GM12892 (cell line): ENCODE measurements around the gene PTPRN2.
"Not testable (repeated sequence)": the region's sequence is repeated elsewhere in the genome, so short reads cannot be mapped to it uniquely, and the experiment has no call there.

Source experiments
- DNase-seq: peaks from one replicate; pipeline ENCODE4 v3.0.0; 2011; ENCODE audit not compliant: insufficient read length
- FAIRE-seq: peaks from 2 replicates; lab custom pipeline; 2011; peaks lifted over from hg19 to GRCh38; lab: Jason Lieb, UNC
- POLR2A ChIP-seq: IDR thresholded peaks from 2 replicates; pipeline ENCODE4 v1.6.1; 2011; ENCODE audit warnings: low read depth, low read length, control low read depth
- POLR2AphosphoS5 ChIP-seq: IDR thresholded peaks from 2 replicates; pipeline ENCODE4 v1.6.1; 2011; ENCODE audit warnings: low read depth, low read length, control low read depth
- TAF1 ChIP-seq: IDR thresholded peaks from 2 replicates; pipeline ENCODE4 v1.6.1; 2011; ENCODE audit warnings: low read depth, mild to moderate bottlenecking, control low read depth, low read length, borderline replicate concordance

Gene PTPRN2

DNA sequence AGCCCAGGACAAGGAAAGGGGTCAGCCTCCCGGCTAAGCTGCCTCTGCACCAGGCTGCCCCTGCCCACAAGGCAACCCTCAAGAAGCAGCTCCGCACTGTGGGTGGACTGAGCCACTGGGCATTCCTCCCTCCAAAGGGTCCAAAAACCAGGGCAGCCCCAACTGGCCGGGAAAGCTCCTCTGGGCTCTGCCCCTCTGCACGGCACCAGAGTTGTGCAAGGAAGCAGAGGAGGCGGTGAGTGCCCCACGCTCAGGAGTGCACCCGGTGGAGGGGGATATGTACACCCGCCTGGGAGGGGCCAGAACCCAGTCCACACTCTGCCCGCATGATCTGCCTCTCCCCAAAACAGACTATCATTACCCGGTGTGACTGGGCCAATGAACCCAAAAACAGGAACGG, 43.8 kb downstream of the PTPRN2 start:
- DNase-seq (no peak), FAIRE-seq (no peak)
- no peak for TF ChIP-seq POLR2AphosphoS5
- TF ChIP-seq TAF1: no peak
- no peak for TF ChIP-seq POLR2A

- TF ChIP-seq POLR2AphosphoS5 (no peak), TAF1 (no peak), POLR2A (no peak)
- DNase-seq (no peak), FAIRE-seq (no peak)
These were observed 44.7 kb downstream of the PTPRN2 start for GRCh38 chr7:158542651-158543566.

DNA sequence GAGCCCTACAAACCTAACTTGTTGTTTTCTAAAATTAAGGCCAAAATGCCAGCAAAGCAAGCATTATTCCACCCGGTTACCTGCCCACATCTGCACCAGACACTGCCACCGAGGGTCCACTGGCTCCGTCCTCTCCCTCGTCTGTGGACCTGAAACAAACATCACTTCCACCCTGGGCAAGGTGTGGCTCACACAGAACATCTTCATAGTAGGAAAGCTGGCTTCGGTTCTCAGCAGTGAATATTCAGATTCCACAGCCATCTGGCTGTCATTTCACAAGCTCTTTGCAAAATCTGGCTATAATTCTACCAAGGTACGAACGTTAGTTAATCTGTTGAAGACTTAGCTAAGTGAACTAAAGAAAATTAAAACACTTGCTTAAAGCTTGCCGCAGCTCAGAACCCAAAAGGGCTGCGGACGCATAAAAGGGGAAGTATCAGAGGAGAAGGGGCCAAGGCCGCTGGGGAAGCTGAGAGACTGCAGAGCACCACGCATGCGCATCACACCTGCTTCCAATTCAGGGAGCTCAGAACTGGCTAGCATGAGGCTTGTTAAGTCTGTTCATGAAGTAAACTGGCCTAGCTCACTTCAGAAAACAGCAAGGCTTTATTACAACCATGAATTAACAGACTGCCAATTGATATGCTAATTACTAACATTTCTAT, 46.1 kb downstream of the PTPRN2 start:
- FAIRE-seq: no peak
- no peak for DNase-seq
- no peak for TF ChIP-seq POLR2A
- no peak for TF ChIP-seq TAF1
- no peak for TF ChIP-seq POLR2AphosphoS5

DNA sequence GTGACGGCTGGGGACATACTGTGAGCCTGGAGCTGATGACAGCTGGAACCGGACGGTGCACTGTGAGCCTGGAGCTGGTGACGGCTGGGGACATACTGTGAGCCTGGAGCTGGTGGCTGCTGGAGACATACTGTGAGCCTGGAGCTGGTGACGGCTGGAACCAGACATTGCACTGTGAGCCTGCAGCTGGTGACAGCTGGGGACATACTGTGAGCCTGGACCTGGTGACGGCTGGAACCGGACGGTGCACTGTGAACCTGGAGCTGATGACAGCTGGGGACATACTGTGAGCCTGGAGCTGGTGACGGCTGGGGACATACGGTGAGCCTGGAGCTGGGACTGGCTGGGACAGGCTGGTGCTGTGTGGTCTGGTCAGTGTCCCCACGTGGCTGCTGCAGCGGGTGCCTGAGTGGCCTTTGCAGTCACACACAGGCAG, 47.9 kb downstream of the PTPRN2 start:
- DNase-seq (no peak), FAIRE-seq (no peak)
- no peak for TF ChIP-seq TAF1
- TF ChIP-seq POLR2AphosphoS5: no peak
- no peak for TF ChIP-seq POLR2A

GRCh38 chr7:158538156-158538946, 49.3 kb downstream of the PTPRN2 start:
- FAIRE-seq: no peak
- TF ChIP-seq POLR2AphosphoS5: no peak
- no peak for TF ChIP-seq TAF1
- DNase-seq: no peak

DNA sequence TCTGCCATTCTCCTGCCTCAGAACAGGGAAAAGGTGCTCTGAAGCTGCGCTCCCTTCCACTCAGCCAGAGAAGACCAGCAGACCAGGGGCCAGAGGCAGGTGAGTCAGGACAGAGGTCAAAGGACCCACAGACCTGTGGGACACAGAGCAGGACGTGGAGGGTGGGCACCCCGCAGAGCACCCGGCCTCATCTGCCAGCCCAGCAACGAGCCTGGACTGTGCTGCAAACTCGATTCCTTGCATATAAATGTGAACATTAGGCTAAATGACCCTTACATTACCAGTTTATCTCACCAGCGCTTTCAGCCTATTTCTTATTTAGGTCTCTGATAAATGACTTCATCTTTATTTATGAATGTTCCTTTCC, 50.1 kb downstream of the PTPRN2 start:
- no peak for TF ChIP-seq TAF1
- TF ChIP-seq POLR2A: no peak
- TF ChIP-seq POLR2AphosphoS5: no peak
- no peak for DNase-seq
- FAIRE-seq: no peak

DNA sequence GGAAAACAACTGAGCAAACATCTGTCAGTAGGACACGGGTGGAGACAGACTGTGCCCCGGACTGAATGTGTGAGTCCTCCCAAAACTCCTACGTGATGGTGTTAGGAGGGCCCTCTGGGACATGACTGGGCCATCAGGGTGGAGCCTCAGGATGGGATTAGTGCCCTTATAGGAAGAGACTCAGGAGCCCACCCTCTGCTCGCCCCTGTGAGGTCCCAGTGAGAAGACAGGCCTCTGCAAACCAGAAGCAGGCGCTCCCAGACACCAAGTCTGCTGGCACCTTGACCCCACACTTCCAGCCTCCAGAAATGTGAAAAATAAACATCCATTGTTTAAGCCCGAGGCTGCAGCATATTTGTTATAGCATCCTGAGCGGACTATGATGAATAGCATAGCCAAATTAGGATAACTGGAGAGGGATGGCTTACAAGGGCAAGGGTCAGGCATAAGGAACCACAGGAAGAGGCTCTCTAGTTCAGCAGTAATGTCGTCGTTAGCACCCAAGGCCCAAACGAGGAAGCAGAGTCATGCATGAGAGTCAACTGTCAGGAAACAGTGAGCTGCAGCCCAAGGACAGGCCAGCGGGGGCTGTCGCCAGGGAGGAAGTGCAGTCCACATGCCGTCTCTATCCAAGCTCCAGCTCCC, 50.6 kb downstream of the PTPRN2 start:
- FAIRE-seq: no peak
- no peak for TF ChIP-seq POLR2A
- no peak for TF ChIP-seq POLR2AphosphoS5
- TF ChIP-seq TAF1: no peak
- DNase-seq: no peak

DNA sequence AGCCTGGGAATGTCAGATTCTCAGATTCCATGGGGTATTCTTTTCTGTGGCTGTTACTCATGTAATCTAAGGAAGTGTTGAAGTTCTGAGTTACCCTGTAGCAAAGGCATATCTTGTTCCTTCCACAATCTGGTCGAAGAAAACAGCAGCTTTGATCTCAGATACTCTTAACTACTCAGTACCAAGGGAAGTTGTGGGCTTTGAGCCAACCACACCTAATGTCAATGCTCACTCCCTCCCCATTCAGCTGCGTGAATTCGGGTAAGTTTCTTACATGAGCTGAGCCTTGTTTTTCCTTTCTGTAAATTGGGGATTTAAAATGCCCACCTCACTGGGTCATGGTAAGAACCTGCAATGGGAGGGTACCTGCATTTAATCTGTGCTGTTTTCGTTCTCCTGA, 52.5 kb downstream of the PTPRN2 start:
- no peak for FAIRE-seq
- DNase-seq: no peak
- TF ChIP-seq TAF1: no peak
- TF ChIP-seq POLR2AphosphoS5: no peak
- no peak for TF ChIP-seq POLR2A

- no peak for TF ChIP-seq TAF1
- TF ChIP-seq POLR2AphosphoS5: no peak
- TF ChIP-seq POLR2A: no peak
- DNase-seq (no peak), FAIRE-seq (no peak)
These were observed 53.0 kb downstream of the PTPRN2 start for GRCh38 chr7:158534598-158534997.

GRCh38 chr7:158534134-158534515, 53.5 kb downstream of the PTPRN2 start:
- not testable (repeated sequence) for DNase-seq, FAIRE-seq

DNA sequence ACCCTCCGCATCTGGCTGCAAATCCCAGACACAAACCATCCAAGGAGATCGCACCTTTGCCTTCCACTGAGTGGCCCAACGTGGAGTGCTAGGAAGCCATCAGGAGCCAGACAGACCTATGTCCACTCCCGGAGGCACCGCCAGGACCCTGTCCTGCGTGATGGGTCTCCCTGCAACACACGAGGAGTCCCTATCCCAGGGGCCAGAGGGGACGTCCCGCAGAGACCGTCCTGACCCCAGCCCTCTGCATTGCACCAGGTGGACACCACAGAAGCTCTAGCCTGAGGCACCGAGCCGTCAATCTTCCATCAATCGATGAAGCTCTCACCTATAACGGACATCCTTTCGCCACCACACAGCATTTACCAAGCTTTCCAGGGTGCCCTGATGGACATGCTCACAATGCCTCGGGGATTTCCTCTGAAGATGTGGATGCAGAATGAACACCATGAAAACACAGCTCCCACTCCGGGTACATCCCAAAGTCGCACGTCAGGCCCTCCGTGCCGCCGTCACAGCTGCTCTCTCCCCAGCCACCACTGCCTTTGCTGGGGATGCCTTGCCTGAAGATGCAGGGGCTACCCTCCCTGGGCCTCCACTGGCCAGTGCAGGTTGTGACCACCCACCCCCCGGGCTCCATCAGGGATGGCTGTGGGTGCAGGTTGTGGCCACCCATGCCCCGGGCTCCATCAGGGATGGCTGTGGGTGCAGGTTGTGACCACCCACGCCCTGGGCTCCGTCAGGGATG, 54.1 kb downstream of the PTPRN2 start:
- DNase-seq: no peak
- no peak for FAIRE-seq
- no peak for TF ChIP-seq TAF1
- TF ChIP-seq POLR2A: no peak
- TF ChIP-seq POLR2AphosphoS5: no peak
